Measurements from ENCODE around the gene CPHXL. TPM values are rescaled to one million over a fixed set of nuclear protein-coding genes. Genes with fewer than 3 reads are reported as not detected.

CPHXL gene
- polyA plus RNA-seq, 10 donors, result not detected

DNA sequence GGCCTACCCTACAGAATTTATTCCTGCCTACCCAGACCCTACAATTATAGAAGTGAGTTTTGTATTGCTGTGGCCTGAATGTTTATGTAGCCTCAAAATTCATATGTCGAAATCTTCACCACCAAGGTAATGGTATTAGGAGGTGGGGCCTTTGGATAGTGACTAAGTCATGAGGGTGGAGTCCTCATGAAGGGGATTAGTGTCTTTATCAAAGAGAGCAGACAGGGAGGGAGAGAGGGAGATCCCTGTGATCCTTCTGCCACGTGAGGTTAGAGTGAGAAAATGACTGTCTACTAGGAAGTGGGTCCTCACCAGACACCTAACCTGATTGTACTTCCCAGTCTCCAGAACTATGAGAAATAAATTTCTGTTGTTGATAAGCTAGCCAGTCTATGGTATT, 24.0 kb downstream of the CPHXL start:
- no peak for DNase-seq

DNA sequence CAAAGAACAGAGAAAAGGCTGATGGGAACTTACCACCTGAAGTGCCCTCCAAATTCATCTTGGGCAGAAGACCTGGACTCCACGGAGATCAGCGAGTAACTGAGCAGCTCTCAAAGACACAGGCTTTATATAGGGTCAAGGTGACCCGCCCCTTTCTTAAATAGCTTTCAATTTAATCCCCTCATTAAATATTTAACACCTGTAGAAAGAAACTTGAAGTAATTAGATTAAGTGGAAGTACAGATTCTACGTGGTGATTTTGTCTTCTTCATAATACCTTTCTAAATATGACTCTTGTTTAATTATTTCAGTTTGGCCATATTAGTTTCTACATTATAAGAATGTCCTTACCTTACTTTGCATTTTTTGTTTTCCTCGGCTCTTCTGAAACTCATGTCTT, 24.9 kb downstream of the CPHXL start, which contains the start of gene DUXB:
DUXB (minus strand) TSS at position 101 of the 400 bp plus-strand sequence; CDS start at position 58, 43 bp downstream.
- DNase-seq, result no peak

DNA sequence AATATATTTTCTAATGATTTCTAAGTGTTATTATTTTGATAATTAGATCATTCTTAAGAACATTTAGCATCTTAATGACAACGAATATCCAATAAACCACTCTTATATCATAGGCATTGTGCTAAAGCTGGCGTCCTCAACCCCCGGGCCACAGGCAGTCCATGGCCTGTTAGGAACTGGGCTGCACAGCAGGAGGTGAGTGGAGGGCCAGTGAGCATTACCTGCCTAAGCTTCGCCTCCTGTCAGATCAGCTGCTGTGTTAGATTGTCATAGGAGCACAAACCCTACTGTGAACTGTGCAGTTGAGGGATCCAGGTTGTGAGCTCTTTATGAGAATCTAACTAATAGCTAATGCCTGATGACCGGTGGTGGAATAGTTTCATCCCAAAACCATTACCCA, 28.7 kb downstream of the CPHXL start:
- no peak for DNase-seq

DNA sequence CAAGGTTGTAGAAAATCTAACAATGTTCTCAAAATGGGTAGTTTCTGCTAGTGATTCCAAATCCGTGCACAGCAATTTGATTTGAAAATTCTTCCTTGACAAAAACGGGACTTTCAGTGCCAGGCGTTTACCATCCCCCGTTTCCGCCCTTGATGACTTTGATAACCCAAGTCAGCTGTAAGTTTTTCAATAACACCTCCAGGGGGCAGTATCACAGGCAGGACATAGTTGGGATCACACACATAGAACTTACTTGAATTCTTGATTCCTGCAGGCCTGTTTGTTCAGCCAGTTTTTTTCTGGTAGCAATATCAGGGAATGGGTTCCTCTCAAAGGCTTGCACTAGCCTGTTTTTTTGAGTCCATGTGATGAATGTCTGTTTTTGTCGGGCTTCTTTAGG, 30.6 kb downstream of the CPHXL start:
- no peak for DNase-seq

DNA sequence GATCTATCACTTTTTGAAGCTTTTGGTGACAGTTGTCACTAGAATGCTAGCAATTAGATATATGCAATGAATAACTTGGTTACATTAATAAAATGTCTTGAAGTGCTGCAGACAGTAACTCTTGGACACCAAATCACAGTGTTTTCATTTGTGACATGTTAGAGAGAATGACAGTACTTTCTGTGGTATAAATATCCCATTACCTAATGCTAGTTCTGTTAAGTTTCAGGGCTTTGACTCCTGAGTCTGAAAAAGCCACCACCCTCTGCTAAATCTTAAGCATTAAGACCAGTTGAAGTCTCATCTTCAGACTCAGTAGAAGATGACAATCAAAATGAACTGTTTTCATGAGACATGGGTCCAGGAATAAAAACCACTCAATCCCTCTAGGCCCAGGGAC, 38.9 kb downstream of the CPHXL start:
- DNase-seq, result no peak

DNA sequence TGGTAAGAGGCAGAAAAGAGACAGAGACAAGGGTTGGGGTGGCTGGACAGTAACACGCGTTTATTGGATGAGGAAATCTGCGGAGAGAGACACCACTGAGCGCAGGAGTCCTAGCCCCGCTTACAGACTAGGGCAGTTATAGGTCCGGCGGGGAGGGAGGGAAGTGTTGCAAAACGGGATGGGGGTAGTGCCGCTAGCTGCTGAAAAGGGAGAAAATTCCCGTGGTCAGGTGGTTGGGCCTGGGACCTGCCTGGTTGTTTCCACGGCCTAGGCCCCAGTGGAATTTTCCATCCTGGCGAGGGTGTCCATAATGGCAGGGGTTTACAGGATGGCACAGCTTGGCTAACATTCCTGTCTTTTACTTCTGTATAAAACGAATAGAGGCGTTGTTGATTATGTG, 44.0 kb downstream of the CPHXL start:
- DNase-seq, result no peak

DNA sequence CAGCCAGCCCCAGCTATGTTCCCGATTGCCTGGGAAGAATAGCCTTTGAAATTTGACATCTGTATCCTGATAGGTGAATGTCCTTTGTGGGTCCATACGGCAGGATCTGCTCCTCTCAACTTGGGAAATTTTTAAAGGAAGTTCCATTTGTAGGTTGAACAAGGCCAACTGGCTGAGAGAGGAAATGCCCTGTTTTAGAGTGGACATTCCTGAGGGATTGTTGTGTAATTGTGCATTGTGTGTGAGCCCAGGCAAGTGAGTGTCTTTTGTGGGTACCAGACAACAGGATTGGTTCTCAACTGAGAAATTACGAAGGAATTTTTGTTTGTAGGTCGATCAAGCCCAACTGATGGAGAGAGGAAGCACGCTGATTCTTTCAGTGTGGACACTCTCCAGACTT, 46.9 kb downstream of the CPHXL start:
- no peak for DNase-seq

DNA sequence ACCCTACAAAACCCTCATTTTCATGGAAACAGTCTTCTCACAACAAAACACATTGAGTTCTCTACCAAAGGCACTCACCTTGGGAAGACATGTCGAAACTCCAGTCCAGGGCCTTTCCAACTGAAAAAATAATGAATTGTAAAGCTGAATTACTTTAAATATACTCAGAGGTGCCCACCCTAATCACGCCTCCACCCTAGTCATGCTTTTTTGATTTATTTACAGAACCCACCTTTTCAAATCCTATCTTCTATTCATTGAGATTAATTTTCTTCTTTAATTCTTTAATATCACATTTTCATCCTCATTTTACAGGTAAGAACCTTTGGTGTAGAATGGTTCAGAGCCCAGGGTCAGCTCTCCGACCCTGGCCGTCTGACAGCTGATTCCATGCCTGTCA, 49.4 kb downstream of the CPHXL start, which contains the start of gene CPHXL2:
CPHXL2 (minus strand) TSS at position 101 of the 400 bp plus-strand sequence; CDS start at position 91, 10 bp downstream.
- DNase-seq, result no peak

DNA sequence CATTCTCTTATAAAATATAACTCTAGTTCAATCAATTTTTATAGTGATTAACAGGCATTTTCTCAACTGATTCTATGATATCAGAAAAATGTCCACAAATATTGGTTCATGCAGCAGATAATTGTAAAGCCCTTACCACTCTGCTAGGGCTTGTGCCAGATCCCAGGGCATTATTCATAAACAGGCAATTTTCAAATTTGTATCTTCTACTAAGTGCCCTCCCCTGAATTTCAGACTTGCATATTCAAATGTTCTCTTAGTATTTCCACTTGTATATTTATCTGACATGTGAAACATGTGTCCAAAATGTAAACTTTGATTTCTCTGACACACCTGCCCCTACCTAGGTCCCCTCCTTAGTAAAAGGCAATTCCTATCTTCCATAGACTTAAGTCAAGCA, 58.8 kb downstream of the CPHXL start:
- DNase-seq, result no peak

Other genes with a start within 250 kb of the CPHXL start
- gene CHST6, start 231.0 kb downstream of the CPHXL start, polyA plus RNA-seq (ENCODE audit: insufficient read length in 10 of 10), result 1 to 10 TPM; 1.0 to 5.5 (median 3.0) TPM
- gene CHST5, start 190.4 kb downstream of the CPHXL start, polyA plus RNA-seq (ENCODE audit: insufficient read length in 10 of 10), result under 1 TPM in 8 of 10 donors, not detected in 2; 0.05 to 0.43 (median 0.13) TPM
- gene TMEM231, start 170.2 kb downstream of the CPHXL start, polyA plus RNA-seq (ENCODE audit: insufficient read length in 10 of 10), result 1 to 10 TPM; 5.3 to 9.6 (median 8.3) TPM
- gene GABARAPL2, start 160.1 kb downstream of the CPHXL start, polyA plus RNA-seq (ENCODE audit: insufficient read length in 10 of 10), result 100 to 1,000 TPM; 122 to 148 (median 134) TPM
- gene ADAT1, start 103.2 kb downstream of the CPHXL start, polyA plus RNA-seq (ENCODE audit: insufficient read length in 10 of 10), result 10 to 100 TPM; 22.8 to 46.2 (median 32.4) TPM
- 100 to 1,000 TPM; 108 to 136 (median 128) TPM for gene KARS1, start 78.8 kb downstream of the CPHXL start, polyA plus RNA-seq (ENCODE audit: insufficient read length in 10 of 10)
- gene TERF2IP, start 78.7 kb downstream of the CPHXL start, polyA plus RNA-seq (ENCODE audit: insufficient read length in 10 of 10), result 10 to 100 TPM; 55.4 to 71.4 (median 63.1) TPM
- under 1 TPM in 2 of 10 donors, not detected in 8; 0.11 to 0.31 TPM for gene CPHXL2, start 49.5 kb downstream of the CPHXL start, polyA plus RNA-seq (ENCODE audit: insufficient read length in 10 of 10)
- not detected for gene DUXB, start 25.0 kb downstream of the CPHXL start, polyA plus RNA-seq (ENCODE audit: insufficient read length in 10 of 10)